ENCODE measurements around the gene AGMO.

GRCh38 chr7:15158141-15158810, 403.5 kb downstream of the AGMO start:
- TF ChIP-seq CTCF (IDR thresholded peaks at IDR 0.05; ENCODE audit: insufficient read depth, low read length, poor library complexity, severe bottlenecking) = no peak
- TF ChIP-seq EZH2phosphoT487 (conservative IDR thresholded peaks at IDR 0.05; ENCODE audit: low read length) = no peak

Measured in SU-DHL-6 (cell line).